ENCODE data around the gene TRMT44.

GRCh38 chr4:8417071-8417614 is 23.4 kb upstream of the TRMT44 start:
- no peak for TF ChIP-seq CTCF (IDR thresholded peaks at IDR 0.05 in 2 of 3, conservative IDR thresholded peaks at IDR 0.05 in 1 of 3; ENCODE audit: borderline replicate concordance in 1 of 3, insufficient read depth in 1 of 3, low read depth in 2 of 3, low read length in 2 of 3)
- TF ChIP-seq POLR2A (IDR thresholded peaks at IDR 0.05; ENCODE audit: borderline replicate concordance, extremely low read depth, insufficient read depth, insufficient read length), result no peak
- no peak for TF ChIP-seq ATF3 (IDR thresholded peaks at IDR 0.05)
- no peak for TF ChIP-seq REST (IDR thresholded peaks at IDR 0.05; ENCODE audit: low read depth)
- no peak for TF ChIP-seq EZH2phosphoT487 (IDR thresholded peaks at IDR 0.05; ENCODE audit: borderline replicate concordance)
- no peak for TF ChIP-seq POLR2AphosphoS5 (IDR thresholded peaks at IDR 0.05; ENCODE audit: low read depth, low read length)
- no peak for TF ChIP-seq TCF7L2 (IDR thresholded peaks at IDR 0.05; ENCODE audit: borderline replicate concordance, extremely low read depth, insufficient read depth, insufficient read length)
- TF ChIP-seq RAD21 (IDR thresholded peaks at IDR 0.05; ENCODE audit: low read depth), result no peak
- TF ChIP-seq EGR1 (IDR thresholded peaks at IDR 0.05; ENCODE audit: low read depth), result no peak
- TF ChIP-seq EZH2 (IDR thresholded peaks at IDR 0.05), result no peak
- TF ChIP-seq ELF1 (IDR thresholded peaks at IDR 0.05; ENCODE audit: borderline replicate concordance, low read depth), result no peak
- TF ChIP-seq, protein P1, sequence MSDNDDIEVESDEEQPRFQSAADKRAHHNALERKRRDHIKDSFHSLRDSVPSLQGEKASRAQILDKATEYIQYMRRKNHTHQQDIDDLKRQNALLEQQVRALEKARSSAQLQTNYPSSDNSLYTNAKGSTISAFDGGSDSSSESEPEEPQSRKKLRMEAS (IDR thresholded peaks at IDR 0.05), result no peak
- TF ChIP-seq CEBPB (IDR thresholded peaks at IDR 0.05; ENCODE audit: low read depth), result no peak
- no peak for TF ChIP-seq SP1 (IDR thresholded peaks at IDR 0.05; ENCODE audit: low read depth)
